IMR-90 (cell line): ENCODE measurements around the gene AFDN. TPM values are rescaled to one million over a fixed set of nuclear protein-coding genes. Genes with fewer than 3 reads are reported as not detected.
"Not testable (repeated sequence)": the region's sequence is repeated elsewhere in the genome, so short reads cannot be mapped to it uniquely, and the experiment has no call there.

Experiments used
- ATAC-seq: fragments of 200-7000 bp; cut with Tn5 transposase; 2 replicates; pipeline ENCODE4 v1.9.1; 2020; ENCODE audit warnings: low read depth, mild to moderate bottlenecking, moderate library complexity
- BruUV-seq: library from RNA; stranded (reverse); fragments of 400-500 nt; replicated peaks from 2 replicates; lab custom pipeline; 2021; lab: Mats Ljungman, UMichigan
- CTCF ChIA-PET: fragments of 300-600 bp; formaldehyde crosslinking; extraction: SDS; loops from one replicate; lab custom pipeline; 2021; ENCODE audit warnings: antibody characterized with exemption; lab: Yijun Ruan, JAX
- POLR2A ChIA-PET: fragments of 300-600 bp; sonication (Branson Sonifier 250); formaldehyde crosslinking; loops from one replicate; lab custom pipeline; 2022; ENCODE audit warnings: antibody characterized with exemption; ENCODE audit not compliant: unreplicated experiment; lab: Charles Lee
- DNase-seq: peaks from one replicate; pipeline ENCODE4 v3.0.0; 2013
- H2AFZ ChIP-seq: replicated peaks from 2 replicates; pipeline ENCODE3; 2013; ENCODE audit warnings: low read length, mild to moderate bottlenecking; ENCODE audit not compliant: poor library complexity
- H2AK5ac ChIP-seq: 2 replicates; pipeline ENCODE4 v1.6.1; 2013; ENCODE audit warnings: low read depth, low read length, inconsistent platforms
- H2AK9ac ChIP-seq: replicated peaks from 2 replicates; pipeline ENCODE3; 2013; ENCODE audit warnings: mild to moderate bottlenecking, low read depth, low read length, moderate library complexity; ENCODE audit not compliant: poor library complexity
- H2BK120ac ChIP-seq: 2 replicates; pipeline ENCODE4 v1.6.1; 2013; ENCODE audit warnings: low read depth, low read length, inconsistent platforms
- H2BK15ac ChIP-seq: 3 replicates; pipeline ENCODE4 v1.6.1; 2013; ENCODE audit warnings: low read depth, low read length, inconsistent platforms
- H2BK20ac ChIP-seq: 2 replicates; pipeline ENCODE4 v1.6.1; 2013; ENCODE audit warnings: low read depth, mild to moderate bottlenecking, inconsistent platforms, low read length, moderate library complexity
- H2BK5ac ChIP-seq: 2 replicates; pipeline ENCODE4 v1.6.1; 2013; ENCODE audit warnings: mild to moderate bottlenecking, low read depth, low read length, inconsistent platforms; ENCODE audit not compliant: poor library complexity, severe bottlenecking
- H3K14ac ChIP-seq: replicated peaks from 2 replicates; pipeline ENCODE4 v1.6.1; 2013; ENCODE audit warnings: low read depth, low read length, inconsistent platforms
- H3K18ac ChIP-seq: 2 replicates; pipeline ENCODE4 v1.6.1; 2013; ENCODE audit warnings: low read depth, low read length, control low read depth
- H3K23ac ChIP-seq: 2 replicates; pipeline ENCODE4 v1.6.1; 2013; ENCODE audit warnings: low read depth, low read length, inconsistent platforms
- H3K27ac ChIP-seq: 2 replicates; pipeline ENCODE4 v1.5.1; 2013; ENCODE audit warnings: mild to moderate bottlenecking, control low read depth, low read length; ENCODE audit not compliant: insufficient read depth
- H3K27me3 ChIP-seq: 2 replicates; pipeline ENCODE4 v1.6.1; 2013; ENCODE audit warnings: low read length; ENCODE audit not compliant: control insufficient read depth, insufficient read depth
- H3K36me3 ChIP-seq: 2 replicates; pipeline ENCODE4 v1.6.1; 2013; ENCODE audit warnings: low read length, mixed read lengths; ENCODE audit not compliant: control insufficient read depth, insufficient read depth
- H3K4ac ChIP-seq: 2 replicates; pipeline ENCODE4 v1.6.1; 2013; ENCODE audit warnings: low read depth, low read length, inconsistent platforms
- H3K4me1 ChIP-seq: 2 replicates; pipeline ENCODE4 v1.6.1; 2013; ENCODE audit warnings: low read length, mixed read lengths; ENCODE audit not compliant: control insufficient read depth, insufficient read depth
- H3K4me2 ChIP-seq: 2 replicates; pipeline ENCODE4 v1.6.1; 2013; ENCODE audit warnings: low read depth, mild to moderate bottlenecking, control low read depth, low read length, moderate library complexity
- H3K4me3 ChIP-seq: 2 replicates; pipeline ENCODE4 v1.5.1; 2013; ENCODE audit warnings: low read depth, mild to moderate bottlenecking, control low read depth, low read length, moderate library complexity; ENCODE audit not compliant: insufficient read depth
- H3K56ac ChIP-seq: 2 replicates; pipeline ENCODE4 v1.6.1; 2013; ENCODE audit warnings: low read length, inconsistent platforms; ENCODE audit not compliant: insufficient read depth; ENCODE audit errors: extremely low read depth
- H3K79me1 ChIP-seq, 2 experiments: 2 replicates each; pipeline ENCODE4 v1.6.1; 2013; ENCODE audit warnings: low read length in 2 of 2, inconsistent platforms in 1 of 2, low read depth in 1 of 2
- H3K9ac ChIP-seq: 2 replicates; pipeline ENCODE4 v1.6.1; 2013; ENCODE audit warnings: low read depth, low read length, control low read depth
- H3K9me1 ChIP-seq: 2 replicates; pipeline ENCODE4 v1.6.1; 2013; ENCODE audit warnings: low read length, inconsistent platforms; ENCODE audit not compliant: insufficient read depth
- H3K9me3 ChIP-seq: 2 replicates; pipeline ENCODE4 v1.6.1; 2013; ENCODE audit warnings: low read length; ENCODE audit not compliant: control insufficient read depth, insufficient read depth
- H4K20me1 ChIP-seq: 2 replicates; pipeline ENCODE4 v1.6.1; 2013; ENCODE audit warnings: low read length, inconsistent platforms; ENCODE audit not compliant: insufficient read depth
- H4K5ac ChIP-seq: 2 replicates; pipeline ENCODE4 v1.6.1; 2013; ENCODE audit warnings: mild to moderate bottlenecking, low read depth, low read length, control low read depth
- H4K8ac ChIP-seq, 2 experiments: 2 replicates each; pipeline ENCODE4 v1.6.1; 2013; ENCODE audit warnings: low read depth in 2 of 2, low read length in 2 of 2, control low read depth in 1 of 2, inconsistent platforms in 1 of 2
- H4K91ac ChIP-seq: 2 replicates; pipeline ENCODE4 v1.6.1; 2013; ENCODE audit warnings: low read depth, low read length, inconsistent platforms; ENCODE audit not compliant: insufficient read depth
- WGBS, 2 experiments: methylation state at CpG; one replicate each; pipeline versions ENCODE4 v1.1.5 to v1.1.7; 2013; ENCODE audit warnings: missing lambda C conversion rate in 2 of 2; ENCODE audit not compliant: insufficient read length in 1 of 2; ENCODE audit errors: extremely low coverage in 2 of 2; 5-methylcytosine and 5-hydroxymethylcytosine counted together
- dilution Hi-C: fragments of 300-500 bp; cut with HindIII; formaldehyde crosslinking; loops from one replicate; pipeline ENCODE4 v1.14.3; 2018; ENCODE audit warnings: low sequenced_read_pairs; ENCODE audit not compliant: unreplicated experiment
- in situ Hi-C: fragments of 300-500 bp; cut with MboI; formaldehyde crosslinking; loops from 3 replicates; pipeline ENCODE4 v1.14.3; 2019; ENCODE audit warnings: low sequenced_read_pairs, inconsistent platforms, mixed read lengths
- intact Hi-C: fragments of 100-400 bp; cut with micrococcal nuclease; formaldehyde crosslinking; loops from 2 replicates; pipeline ENCODE4 v1.10.0; 2022
- polyA plus RNA-seq, 3 experiments: library from polyadenylated mRNA; depleted of rRNA; stranded (reverse); fragments of >200 nt; gene quantifications; 2 replicates each; pipeline ENCODE4 v1.2.3, GENCODE V29; 2012; ENCODE audit warnings: low replicate concordance in 1 of 3
- total RNA-seq: library from RNA; depleted of rRNA; stranded (reverse); fragments of >200 nt; gene quantifications from 2 replicates; pipeline ENCODE4 v1.2.3, GENCODE V29; 2012

AFDN gene
- total and polyA plus RNA-seq, 2 of the 4 experiments (the other 2 are of a cell fraction) = 11.6 to 20.8 TPM

DNA sequence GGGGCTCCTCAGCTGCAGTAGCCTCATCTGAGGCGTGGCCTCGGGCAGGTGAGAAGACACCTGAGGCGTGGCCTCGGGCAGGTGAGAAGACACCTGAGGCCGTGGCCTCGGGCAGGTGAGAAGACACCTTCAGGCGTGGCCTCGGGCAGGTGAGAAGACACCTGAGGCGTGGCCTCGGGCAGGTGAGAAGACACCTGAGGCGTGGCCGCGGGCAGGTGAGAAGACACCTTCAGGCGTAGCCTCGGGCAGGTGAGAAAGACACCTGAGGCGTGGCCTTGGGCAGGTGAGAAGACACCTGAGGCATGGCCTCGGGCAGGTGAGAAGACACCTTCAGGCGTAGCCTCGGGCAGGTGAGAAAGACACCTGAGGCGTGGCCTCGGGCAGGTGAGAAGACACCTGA is 174.8 kb downstream of the AFDN start:
- in situ Hi-C loops, DNase-seq, H2AK9ac ChIP-seq: not testable (repeated sequence)

More for the DNA sequence above, 174.8 kb downstream of the AFDN start:
- H3K18ac ChIP-seq, H3K9me3 ChIP-seq, H3K4me3 ChIP-seq, H3K4ac ChIP-seq, H4K5ac ChIP-seq, H4K20me1 ChIP-seq, H3K9ac ChIP-seq, H2BK15ac ChIP-seq, H4K91ac ChIP-seq, dilution Hi-C loops, H3K14ac ChIP-seq, H3K9me1 ChIP-seq, H2BK20ac ChIP-seq, H3K36me3 ChIP-seq, BruUV-seq, H3K4me1 ChIP-seq, POLR2A ChIA-PET, H3K23ac ChIP-seq, ATAC-seq, H2AK5ac ChIP-seq, H3K4me2 ChIP-seq, CTCF ChIA-PET, intact Hi-C loops, H3K27ac ChIP-seq, H3K79me1 ChIP-seq, H4K8ac ChIP-seq, H2BK120ac ChIP-seq, H2BK5ac ChIP-seq, H3K56ac ChIP-seq, H2AFZ ChIP-seq: not testable (repeated sequence)
- WGBS, 2 experiments = 95% methylated on average over 4 of the region's 21 CpGs; no CpG with 5 or more reads in 1 of the 2 experiments
- H3K27me3 ChIP-seq = peaks cover 23% of the 10 kb centered on the region
